Stimulated activated CD4-positive, alpha-beta T cell treated with anti-CD3 and anti-CD28 coated beads, Interleukin-12 subunit alpha, Interleukin-12 subunit beta, amount 100 ng/mL, for 4 hours (primary cell): ENCODE measurements around the gene ABTB1.
"Not testable (repeated sequence)": the region's sequence is repeated elsewhere in the genome, so short reads cannot be mapped to it uniquely, and the experiment has no call there.

ENCODE experiments used
- DNase-seq: peaks from one replicate; pipeline ENCODE4 v3.0.0-alpha.2; 2020

Gene ABTB1

DNA sequence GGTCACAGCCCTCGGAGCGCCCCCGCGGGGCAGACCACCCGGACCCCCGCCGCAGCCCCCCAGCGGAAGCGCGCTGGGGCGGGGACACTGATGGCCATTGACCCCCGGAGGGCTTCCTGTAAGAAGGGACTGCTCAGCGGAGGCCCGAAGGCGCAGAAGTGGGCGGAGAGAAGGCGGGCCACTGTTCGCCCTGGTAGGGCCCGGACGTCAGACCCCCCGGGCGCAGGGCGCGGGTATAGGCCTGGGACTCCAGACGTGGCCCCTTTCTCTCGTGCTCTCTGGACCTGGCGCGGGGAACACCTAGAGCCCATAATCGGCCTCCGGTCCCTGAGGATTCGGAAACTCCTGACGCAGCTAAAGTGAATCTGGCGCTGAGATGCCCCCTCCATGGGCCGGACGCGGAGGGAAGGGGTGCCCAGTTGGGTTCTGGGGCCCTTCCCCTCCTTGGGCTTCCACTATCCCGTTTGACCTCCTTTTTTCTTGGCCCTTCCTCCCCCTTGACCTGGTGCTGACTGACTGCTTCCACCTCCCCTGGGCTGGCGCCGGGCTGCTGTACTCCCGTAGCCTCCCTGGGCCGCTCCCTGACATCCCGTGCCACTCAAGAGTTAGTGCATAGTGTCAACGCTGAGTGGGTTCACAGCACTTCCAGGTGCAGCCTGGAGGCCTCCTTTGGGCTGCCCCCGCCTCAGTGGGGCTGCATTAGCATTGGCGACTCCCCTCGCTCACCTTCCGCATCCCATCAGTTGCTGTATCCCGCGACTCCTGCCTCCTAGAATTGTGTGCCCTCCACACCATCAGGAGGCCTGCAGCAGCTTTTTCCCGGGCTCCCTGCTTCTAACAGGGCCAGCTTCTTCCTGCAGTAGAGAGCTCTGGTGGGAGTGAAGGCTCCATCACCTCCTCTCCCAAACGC, 694 bp downstream of the ABTB1 start:
- DNase-seq = peak; percentile 33

DNA sequence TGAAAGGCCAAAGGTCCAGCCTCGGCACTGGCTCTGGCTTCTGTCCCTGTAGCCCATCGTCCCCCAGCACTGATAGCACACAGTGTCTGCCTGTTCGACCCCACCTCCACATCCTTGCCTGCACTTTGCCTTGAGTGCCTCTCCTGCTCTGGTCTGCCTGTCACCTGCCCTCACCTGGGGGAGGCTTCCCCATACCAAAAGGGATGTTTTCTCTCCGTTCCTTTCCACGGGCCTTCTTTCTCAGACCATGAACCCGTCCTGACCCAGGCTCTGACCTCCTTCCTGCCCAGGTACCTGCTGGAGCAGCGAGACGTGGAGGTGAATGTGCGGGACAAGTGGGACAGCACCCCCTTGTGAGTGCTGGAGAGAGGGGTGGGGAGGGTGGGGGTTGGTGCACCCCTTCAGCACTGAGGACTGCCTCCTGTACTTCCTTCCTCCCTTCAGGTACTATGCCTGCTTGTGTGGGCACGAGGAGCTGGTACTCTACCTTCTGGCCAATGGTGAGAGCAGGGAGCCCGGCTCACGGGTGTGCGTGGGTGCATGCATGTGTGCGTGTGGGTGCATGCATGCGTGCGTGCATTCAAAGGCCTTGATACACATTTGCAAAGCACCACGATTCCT, 1.5 kb downstream of the ABTB1 start:
- DNase-seq = no peak

DNA sequence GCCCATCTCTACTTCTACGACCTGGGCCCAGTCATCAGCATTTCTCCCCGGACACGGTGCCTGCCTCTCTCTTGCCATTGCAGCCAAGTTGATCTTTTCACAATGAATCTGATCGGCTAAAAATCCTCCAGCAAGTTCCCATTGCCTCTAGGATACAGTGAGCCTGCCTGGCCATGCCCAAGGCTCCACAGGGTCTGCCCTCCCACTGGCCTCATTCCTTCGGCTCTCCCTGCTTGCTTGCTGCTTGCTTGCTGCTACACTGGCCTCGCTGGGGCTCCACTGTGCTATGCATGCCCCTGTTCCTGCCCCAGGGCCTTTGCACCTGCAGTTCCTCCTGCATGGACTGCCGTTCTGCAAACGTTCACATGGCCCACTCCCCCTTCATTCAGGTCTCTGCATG, 2.0 kb downstream of the ABTB1 start:
- DNase-seq = no peak

DNA sequence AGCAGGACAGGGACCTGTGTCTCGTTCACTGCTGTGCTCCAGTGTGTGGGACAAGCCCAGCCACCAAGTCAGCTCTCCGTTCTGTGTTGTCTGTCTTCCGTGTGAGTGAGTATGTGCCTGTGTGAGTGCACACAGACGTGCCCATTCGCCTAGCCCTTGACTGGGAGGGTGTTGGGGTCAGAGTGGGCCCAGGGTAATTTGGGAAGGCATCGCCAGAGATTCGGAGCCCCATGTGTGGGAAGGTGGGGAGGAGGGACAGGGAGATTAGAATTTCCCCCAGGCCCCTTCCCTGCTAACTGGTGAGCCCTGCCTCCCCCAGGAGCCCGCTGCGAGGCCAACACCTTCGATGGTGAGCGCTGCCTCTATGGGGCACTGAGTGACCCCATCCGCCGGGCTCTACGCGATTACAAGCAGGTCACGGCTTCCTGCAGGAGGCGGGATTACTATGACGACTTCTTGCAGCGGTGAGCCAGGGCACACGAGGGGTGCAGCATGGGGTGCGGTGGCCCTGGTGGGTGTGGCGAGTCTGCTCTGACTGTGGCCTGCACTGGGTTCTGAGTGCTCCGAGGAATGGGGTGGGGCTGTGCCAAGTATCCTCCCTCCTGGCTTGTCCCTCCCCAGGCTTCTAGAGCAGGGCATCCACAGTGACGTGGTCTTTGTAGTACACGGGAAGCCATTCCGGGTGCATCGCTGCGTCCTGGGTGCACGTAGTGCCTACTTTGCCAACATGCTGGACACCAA, 3.1 kb downstream of the ABTB1 start:
- DNase-seq = no peak

DNA sequence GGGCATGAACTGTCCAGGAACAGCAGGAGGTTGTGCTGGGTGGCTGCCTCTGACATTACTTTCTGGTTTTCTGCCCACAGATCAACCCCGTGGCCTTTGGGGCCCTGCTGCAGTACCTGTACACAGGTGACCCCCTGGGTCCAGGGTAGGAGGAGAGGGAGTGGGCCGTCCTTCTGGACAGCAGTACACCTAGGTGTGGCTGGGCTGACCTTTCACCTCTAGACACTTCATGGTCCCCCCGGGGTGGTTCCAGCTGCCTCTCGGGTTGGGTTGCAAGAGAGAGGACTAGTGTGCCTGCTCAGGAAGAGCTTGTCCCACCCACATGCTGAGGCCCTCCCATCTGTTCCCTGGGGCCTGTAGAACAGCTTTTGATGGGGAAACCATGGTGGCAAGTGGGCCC, 3.7 kb downstream of the ABTB1 start:
- DNase-seq = no peak

DNA sequence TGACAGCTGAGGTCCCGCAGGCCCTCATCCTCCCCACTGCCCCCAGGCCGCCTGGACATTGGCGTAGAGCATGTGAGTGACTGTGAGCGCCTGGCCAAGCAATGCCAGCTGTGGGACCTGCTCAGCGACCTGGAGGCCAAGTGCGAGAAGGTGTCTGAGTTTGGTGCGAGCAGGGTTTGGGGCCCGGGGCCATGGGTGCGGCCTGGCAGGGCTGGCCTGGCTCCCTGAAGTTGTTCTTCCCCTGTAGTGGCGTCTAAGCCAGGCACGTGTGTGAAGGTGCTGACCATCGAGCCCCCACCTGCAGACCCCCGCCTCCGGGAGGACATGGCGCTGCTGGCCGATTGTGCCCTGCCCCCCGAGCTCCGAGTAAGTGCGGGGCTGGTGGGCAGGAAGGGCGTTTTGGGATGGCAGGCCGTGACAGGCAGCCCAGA, 4.2 kb downstream of the ABTB1 start:
- DNase-seq = no peak

DNA sequence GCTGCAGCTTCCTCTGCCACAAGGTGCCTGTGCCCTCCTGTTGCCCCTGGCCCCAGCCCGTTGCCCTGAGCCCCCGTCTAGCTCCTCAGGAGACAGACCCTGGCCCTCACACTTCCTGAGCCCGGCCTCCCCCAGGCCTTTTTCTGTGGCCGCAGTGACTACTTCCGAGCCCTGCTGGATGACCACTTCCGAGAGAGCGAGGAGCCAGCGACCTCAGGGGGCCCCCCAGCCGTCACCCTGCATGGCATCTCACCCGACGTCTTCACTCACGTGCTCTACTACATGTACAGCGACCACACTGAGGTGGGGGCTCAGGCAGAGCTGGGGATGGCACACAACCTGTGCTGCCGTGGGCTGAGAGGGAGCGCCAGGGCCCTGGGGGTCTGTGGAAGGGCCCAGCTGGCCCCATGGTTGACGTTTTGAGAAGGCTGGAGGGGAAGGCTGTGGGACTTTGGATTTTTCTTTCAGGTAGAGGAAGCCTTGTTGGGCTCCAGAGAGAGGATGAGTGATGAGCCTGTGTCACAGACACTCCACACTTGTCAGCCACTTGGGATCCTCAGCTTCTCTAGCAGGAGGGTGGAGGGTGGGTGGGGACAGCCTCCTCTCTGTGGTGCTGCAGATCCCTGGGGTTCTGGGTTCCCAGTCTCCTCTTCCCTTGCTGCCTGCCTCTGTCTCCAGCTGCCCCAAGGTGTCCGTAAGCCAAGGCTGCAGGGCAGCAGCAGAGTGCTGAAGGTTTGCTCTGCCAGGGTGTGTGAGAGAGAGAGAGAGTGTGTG, 5.0 kb downstream of the ABTB1 start:
- DNase-seq = no peak

DNA sequence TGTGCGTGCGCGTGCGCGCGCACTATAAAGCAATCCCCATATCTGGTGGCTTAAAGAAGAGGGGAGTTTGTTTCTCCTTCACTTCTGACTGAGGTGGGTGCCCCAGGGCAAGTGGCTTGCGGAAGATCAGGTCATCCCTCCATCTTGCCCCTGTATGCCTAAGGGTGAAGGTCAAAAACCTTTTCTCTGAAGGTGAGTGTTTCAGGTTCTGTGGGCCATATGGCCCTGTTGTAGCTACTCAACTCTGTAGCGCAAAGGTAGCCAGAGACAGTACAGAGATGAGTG, 5.5 kb downstream of the ABTB1 start:
- DNase-seq = no peak

DNA sequence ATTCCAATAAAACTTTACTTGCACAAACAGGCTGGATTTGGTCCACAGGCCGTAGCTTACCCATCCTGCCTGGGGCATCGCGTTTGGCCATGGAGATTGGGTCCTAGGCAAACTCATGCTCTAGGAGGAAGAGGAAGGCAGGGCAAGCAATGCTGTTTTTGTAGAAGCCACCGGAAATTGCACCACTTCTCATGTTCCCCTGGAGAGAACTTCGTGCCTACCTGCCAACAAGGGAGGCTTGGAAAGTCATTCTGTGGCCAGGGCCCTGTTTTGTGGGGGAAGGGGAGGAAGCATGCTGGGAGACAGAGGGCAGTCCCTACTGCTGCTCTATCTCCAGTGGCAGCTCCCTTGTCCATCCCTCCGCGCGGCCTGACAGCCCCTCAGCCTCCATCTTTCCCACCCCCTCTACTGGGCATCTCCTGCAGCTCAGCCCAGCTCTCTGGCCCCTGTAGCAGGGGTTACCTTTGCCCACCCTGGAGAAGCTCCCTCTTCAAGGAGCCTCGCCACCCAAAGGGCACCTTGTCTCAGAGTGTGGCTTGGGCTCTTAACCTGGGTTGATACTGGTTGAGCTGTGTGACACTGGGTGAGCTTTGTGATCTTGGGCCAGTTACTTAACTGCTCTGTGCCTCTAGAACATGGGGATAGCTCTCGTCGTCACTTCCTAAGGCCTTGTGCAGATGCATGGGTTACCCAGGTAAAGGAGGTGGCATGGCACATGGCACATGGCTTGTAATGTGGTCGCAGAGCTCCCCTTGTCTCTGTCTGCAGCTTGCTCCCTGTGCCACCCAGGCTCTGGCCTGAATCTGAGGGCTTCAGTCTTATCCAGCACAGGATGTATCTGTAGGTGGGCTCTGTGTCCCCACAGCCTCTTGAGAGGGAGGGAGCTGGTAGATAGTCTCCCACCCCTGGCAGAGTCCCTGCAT, 6.1 kb downstream of the ABTB1 start:
- DNase-seq = no peak

DNA sequence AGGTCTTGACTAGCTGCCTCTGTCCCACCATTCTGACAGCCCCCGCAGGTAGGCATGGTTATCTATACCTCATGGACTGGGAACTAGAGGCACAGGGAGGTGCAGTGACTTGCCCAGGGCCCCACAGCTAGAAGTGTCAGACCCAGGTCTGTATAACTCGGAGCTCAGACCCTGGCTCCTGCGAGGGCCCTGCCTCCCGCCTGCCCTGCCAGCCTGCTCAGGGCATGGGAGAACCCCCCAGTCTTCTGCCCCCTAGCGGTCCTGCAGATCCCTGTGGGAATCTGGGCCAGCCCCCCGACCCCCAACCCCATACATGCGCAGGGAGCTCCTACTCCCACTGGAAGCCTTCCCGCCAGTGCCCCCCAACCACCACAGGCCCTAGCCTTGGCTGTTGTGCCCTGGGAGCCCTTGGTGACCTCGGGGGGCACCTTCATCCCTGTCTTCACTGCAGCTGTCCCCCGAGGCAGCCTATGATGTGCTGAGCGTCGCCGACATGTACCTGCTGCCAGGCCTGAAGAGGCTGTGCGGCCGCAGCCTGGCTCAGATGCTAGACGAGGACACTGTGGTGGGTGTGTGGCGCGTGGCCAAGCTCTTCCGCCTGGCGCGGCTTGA, 6.9 kb downstream of the ABTB1 start:
- no peak for DNase-seq

DNA sequence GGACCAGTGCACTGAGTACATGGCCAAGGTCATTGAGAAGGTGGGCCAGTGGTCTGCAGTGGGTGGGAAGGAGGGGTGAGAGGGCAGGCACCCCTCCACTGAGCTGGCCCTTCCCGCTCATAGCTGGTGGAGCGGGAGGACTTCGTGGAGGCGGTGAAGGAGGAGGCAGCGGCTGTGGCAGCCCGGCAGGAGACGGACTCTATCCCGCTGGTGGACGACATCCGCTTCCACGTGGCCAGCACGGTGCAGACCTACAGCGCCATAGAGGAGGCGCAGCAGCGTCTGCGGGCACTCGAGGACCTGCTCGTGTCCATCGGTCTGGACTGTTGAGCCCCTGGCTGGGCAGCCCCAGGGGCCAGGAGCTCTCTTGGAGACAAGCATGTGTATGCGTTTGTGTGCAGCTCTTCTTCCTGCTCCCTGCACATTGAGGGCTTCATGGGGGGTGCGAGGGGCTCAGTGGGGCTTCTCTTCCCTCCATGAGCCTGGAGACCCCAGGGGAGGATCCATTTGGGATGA, 7.5 kb downstream of the ABTB1 start:
- DNase-seq = no peak

DNA sequence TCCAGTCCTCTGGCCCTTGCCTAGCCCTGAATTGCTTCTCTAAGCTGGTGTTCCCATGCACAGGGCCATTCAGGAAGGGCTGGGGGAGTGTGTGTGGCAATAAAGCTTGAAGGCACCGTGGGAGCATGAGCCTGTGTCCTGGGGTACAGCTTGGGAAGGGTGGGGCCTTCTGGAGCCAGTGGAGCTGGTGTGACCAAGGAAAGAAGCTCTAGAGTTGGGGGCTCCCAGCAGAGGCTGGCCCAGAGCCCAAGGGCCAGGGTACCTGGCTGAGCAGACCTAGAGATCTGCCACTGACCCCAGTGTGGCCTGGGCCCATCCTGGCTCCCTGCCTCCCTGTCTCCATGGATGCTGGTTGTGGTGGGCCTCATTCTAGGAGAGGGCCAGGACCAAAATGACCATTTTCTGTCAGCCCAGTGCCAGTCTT, 8.1 kb downstream of the ABTB1 start:
- DNase-seq = no peak

DNA sequence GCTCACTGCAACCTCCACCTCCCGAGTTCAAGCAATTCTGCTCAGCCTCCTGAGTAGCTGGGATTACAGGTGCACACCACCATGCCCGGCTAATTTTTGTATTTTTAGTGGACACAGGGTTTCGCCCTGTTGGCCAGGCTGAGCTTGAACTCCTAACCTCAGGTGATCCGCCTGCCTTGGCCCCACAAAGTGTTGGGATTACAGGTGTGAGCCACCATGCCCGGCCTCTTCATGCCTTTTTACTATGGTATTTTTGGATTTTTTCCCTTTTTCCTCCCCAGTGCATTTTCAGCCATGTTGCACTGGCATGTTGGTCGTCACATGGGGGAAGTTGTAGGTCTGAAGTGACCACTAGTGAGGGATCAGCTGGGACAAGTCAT, 9.4 kb downstream of the ABTB1 start:
- DNase-seq = not testable (repeated sequence)

DNA sequence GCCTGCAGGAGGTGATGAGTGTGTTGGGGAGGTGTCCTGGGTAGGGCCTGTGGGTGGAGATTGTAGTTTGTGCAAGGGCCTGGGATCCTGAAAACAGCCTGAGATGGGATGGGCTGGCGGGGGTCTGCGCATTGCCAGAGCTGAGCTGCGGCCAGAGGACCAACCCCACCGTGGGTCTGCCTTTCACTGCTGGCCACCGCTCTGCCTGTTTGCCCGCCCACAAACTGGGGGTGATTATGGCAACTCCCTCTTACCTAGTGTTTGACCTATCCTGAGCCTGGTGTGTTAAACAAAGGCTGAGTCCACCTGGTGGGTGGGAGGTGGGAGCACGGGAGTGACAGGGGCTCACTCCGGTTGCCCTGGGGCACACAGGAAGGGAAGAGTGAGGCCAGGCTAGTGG, 9.8 kb downstream of the ABTB1 start:
- no peak for DNase-seq

DNA sequence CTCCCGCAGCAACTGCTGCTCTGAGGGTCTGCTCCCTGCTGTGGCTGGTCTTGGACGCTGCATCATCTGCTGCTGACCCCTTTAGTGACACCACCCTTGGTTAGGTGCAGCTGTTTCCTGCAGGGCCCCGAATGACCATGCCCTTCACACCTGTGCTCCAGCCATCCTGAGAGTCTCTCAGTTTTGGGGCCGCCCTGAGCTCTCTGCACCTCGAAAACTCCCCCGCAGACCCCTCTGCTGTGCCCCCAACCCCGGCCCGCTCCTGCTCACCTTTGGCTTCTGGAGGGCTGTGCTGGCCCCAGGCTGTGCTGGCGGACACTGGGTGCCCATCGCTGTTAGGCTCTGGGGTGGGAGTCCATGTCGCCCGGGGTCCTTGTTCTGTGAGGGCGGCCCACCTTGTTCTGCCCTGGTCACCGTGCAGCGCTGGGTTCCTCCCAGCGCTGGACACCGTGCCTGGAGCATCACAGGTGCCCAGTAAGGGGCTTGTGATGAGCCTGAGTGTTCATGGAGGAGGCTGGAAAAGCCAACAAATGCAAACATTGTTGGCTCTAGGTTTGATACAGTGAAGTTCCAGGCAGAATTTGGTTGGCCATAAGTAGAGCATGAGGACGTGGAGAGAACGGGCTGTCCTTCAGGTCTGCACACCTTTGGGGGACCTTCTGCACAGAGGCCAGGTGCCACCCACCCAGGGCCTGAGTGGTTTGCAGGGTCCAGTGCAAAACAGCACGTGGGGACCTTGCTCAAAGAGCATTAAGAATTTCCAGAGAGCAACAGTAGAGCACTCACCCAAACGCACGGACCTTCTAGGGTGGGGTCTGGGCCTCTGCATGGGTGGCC, 12.3 kb downstream of the ABTB1 start:
- DNase-seq = no peak

DNA sequence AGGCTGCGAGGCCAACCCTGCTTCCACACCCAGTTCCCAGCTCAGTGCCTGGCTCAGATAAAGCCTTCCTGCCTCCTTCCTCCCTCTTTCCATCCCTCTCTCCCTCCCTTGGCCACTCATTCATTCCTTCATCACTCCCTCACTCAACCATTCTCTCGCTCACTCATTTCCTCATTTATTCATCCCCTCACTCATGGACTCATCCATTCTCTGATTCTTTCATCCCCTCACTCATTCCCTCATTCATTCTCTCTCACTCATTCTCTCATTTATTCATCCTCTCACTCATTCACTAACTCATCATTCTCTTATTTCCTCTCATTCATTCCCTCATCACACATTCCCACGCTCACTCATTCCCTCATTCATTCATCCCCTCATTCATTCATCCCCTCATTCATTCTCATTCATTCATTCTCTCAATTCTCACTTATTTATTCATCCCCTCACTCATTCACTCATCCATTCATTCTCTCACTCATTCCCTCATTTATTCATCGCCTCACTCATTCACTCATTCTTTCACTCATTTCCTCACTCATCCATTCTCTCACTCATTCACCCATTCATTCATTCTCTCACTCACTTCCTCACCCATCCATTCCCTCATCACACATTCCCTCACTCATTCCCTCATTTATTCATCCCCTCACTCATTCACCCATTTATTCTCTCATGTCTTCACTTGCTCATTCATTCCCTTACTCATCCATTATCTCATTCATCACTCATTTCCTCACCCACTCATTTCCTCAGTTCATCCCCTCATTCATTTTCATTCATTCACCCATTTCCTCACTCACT, 13.2 kb downstream of the ABTB1 start:
- no peak for DNase-seq

DNA sequence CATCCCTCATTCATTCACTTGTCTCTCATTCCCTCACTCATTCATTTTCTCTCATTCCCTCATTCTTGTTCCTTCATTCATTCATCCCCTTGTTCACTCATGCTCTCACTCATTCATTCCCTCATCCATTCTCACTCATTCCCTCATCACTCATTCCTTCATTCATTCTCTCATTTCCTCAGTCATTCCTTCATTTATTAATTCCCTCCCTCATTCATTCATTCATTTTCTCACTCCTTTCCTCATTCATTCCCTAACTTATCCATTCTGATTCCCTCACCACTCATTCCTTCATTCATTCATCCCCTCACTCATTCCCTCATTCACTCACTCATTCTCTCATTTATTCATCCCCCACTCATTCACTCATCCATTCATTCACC, 13.8 kb downstream of the ABTB1 start:
- no peak for DNase-seq

DNA sequence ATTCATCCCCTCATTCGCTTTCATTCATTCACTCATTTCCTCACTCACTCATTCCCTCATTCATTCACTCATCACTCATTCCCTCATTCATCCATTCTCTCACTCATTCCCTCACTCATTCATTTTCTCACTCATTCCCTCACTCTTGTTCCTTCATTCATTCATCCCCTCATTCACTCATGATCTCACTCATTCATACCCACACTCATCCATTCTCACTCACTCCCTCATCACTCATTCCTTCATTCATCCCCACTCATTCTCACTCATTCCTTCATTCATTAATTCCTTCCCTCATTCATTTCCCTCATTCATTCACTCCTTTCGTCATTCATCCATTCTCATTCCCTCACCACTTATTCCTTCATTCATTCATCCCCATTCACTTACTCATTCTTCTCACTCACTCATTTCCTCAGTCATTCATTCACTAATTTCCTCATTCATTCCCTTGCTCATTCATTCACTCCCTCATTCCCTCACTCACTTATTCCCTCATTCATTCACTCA, 14.5 kb downstream of the ABTB1 start:
- DNase-seq = no peak

DNA sequence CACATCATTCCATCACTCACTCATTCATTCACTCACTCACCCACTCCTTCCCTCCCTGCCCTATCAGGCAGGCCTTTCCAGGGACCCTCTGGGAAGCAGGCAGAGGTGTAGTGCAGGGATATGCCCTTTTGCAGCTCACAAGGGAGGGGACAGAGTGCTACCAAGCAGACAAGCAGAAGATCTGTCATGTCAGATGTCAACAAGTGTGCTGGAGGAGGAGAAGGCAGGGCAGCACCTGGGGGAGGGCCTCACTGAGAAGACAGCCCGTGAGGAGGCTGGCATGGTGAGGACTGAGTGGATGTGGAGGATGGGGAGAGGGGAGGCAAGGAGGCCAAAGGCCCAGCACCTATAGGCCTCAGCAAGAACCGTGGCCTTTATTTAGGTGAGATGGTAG, 15.3 kb downstream of the ABTB1 start:
- DNase-seq = no peak
